GM19397 (cell line): Measurements from ENCODE around the gene PNMA1.
A peak's percentile ranks its signal among the peaks of the same experiment; 100 is the strongest.

Experiments used
- ATAC-seq: cut with Tn5 transposase; IDR thresholded peaks from one replicate; pipeline ENCODE4 v1.9.1; 2021; ENCODE audit warnings: mild to moderate bottlenecking, moderate library complexity; ENCODE audit not compliant: unreplicated experiment

The PNMA1 gene, protein sequence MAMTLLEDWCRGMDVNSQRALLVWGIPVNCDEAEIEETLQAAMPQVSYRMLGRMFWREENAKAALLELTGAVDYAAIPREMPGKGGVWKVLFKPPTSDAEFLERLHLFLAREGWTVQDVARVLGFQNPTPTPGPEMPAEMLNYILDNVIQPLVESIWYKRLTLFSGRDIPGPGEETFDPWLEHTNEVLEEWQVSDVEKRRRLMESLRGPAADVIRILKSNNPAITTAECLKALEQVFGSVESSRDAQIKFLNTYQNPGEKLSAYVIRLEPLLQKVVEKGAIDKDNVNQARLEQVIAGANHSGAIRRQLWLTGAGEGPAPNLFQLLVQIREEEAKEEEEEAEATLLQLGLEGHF

DNA sequence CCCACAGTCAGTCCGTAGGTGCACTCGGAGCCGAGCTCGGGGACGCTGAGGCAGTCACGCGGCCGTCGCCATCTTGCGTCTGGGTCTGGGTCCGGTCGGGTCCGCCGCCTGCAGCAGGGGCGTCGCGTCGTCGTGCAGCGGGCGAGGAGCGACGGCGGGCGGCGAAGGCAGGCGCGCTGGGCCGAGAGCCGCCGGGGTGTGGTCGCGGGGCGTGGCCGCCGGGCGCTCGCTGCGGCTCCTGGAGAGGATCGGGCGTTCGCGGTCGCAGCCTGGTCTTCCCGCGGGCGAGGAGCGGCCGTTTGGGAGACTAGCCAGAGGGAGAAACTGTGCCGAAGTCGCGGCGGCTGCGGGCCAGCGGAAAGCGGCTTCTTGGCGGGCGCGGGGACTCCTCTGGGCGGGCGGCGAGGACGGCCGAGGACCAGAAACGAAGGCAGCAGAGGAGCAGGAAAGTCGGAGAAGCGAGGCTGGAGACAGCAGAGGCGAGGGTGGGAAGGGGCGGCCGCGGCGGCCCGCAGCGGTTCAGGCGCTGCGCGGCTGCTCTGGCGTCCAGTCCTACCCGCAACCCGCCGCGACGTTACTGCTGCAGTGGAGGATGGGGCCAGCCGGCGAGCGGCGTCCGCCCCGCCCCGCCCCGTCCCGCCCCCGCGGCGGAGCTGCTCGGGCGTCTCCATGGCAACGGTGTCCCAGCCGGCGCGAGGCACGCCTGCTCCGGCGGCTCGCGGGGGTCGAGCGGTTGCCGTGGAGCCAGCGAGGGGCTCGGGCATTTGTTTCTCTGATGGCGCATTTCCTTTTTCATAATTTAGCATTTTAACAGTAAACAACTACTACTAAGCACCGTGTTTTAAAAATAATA lies at the start of gene PNMA1:
TSS of gene PNMA1 (minus strand) at position 582 of the 853 bp plus-strand sequence. CDS start 745 bp downstream, outside the sequence.
- ATAC-seq = peak; percentile 73

DNA sequence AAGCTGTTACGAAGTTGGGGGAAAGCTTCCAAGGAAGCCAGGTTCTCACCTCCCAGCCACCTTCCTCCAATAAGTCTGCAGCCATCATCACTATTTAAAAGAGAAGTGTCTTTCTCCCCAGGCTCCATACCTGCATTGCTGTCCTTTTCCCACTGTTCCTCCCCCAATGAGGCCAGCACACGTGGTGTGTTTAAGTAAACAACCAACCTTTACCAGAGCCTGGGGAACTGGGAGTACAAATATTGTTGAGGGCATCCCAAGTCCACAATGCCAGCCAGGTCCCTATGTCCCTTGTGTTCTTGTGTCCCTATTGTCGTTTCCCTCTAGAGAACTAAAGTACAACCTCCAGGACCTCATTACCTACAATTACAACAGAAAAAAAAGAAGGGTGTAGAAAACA lies 49.2 kb upstream of the PNMA1 start:
- ATAC-seq = no peak

DNA sequence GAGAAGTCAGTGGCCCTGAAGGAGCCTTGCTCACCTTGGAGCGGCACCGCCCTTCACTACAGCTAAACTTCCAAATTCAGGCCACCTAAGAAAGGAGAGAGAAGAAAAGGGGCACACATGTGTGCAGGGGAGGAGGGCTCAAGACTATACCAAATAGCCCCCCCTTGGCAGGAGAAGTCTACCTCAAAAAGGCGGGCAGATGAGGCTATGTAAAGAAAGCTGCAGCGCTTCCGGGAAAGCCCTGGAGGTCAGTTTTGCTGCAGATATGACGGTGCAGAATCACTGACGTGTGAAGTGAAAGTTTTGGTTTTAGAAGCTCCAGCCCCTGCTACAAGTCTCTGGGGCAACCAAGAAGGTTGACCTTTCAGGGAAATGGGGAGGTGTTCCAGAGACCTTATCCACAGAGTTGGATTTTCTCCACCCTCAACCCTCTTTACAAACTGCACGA lies 48.2 kb upstream of the PNMA1 start:
- ATAC-seq = no peak

- ATAC-seq = no peak
Observed at GRCh38 chr14:73761618-73762355, 47.6 kb upstream of the PNMA1 start.

- ATAC-seq = peak; percentile 5
Observed at GRCh38 chr14:73760598-73761586, 46.7 kb upstream of the PNMA1 start.

- peak; percentile 61 for ATAC-seq
Observed at GRCh38 chr14:73759714-73760597, 45.8 kb upstream of the PNMA1 start.

GRCh38 chr14:73759183-73759713 lies 45.1 kb upstream of the PNMA1 start:
- peak; percentile 3 for ATAC-seq

GRCh38 chr14:73758392-73759182 lies 44.4 kb upstream of the PNMA1 start:
- ATAC-seq = no peak

- ATAC-seq = no peak
Observed at GRCh38 chr14:73757876-73758391, 43.8 kb upstream of the PNMA1 start.

DNA sequence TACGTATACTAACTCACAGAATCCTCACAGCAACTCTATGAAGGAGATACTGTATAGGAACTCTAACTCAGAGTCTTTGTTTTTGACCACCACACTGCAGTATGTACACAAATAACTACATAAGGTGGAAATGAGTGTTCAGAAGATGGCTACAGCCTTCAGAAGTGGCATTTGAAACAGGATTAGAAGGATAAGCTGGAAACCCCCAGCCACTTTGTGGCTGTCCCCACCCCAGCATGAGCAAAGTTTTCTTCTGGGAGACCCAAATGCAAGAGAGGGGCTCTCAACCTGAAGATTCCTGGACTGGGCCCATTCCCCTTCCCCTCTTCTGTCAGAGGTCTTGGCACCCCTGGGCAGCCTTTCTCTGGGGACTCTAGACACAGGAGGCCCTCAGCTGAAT lies 43.2 kb upstream of the PNMA1 start:
- no peak for ATAC-seq

DNA sequence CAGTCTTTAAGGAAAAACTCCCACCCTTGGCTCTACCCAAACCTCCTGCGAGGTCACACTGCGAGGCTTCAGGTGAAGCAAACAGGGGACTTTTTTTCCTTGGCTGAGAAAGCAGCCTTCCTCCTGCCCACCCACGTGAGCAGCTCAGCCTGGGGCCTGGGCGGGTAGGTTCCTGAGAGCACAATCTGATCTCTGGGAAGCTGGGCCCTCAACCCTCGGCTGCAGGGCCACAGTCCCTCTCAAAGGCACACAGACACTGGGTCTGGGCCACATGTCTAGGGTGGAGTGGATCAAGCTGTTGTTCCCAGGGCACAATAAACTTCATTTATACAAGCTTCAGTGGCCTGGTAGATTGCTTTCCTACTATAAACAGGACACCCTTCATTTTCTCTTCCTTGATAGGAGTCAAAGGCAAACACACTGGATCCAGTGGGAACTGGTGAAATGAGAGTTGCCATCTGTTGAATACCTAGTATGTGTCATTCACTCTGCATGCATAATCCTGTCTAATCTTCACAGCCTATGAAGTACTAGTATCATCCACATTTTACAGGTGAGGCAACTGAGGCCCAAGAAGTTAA lies 41.3 kb upstream of the PNMA1 start:
- ATAC-seq = no peak

- ATAC-seq = no peak
Observed at GRCh38 chr14:73754911-73755360, 40.8 kb upstream of the PNMA1 start.

- ATAC-seq = no peak
Observed at GRCh38 chr14:73753887-73754795, 40.0 kb upstream of the PNMA1 start.

- ATAC-seq = no peak
Observed at GRCh38 chr14:73753124-73753886, 39.1 kb upstream of the PNMA1 start.

DNA sequence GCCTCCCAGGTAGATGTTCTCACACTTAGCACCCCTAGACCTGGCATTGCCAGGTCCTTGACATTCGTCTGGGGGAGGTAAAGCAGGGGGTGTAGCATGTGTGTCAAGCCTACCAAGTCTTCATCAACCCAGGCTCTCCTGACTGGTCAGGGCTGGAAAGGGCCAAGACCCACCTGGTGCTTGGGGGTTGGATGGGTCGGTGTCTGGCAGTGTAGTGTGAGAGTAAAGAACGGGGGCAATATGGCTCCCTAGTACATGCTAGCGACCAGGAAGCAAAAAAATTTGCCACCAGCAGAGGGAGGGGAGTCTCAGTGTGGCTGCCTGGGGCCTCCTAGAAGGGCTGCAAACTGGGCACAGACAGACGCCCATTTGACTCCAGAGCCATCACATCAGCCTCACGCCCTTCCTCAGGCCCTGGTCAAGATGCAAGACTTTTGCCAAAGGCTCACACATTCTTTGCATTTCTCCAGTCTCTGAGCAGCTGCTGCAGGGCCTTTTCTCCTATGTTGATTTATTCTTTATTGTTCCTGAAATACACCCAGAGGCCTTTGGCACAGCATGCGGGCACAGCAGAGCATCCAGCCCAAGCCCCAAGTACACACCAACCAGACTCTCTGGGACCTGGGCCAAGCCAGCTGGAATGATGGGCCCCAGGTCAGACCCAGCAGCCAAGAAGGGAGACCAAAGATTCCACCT lies 38.3 kb upstream of the PNMA1 start:
- ATAC-seq = no peak
